Hematopoietic multipotent progenitor cell treated with erythropoietin and hydrocortisone succinate and interleukin-3 and kit ligand, for 8 days (in vitro differentiated cells): ENCODE measurements around the gene PKD2.
A peak's percentile ranks its signal among the peaks of the same experiment; 100 is the strongest.

Source experiments
- DNase-seq: peaks from one replicate; pipeline ENCODE4 v3.0.0-alpha.2; 2015

The PKD2 gene

DNA sequence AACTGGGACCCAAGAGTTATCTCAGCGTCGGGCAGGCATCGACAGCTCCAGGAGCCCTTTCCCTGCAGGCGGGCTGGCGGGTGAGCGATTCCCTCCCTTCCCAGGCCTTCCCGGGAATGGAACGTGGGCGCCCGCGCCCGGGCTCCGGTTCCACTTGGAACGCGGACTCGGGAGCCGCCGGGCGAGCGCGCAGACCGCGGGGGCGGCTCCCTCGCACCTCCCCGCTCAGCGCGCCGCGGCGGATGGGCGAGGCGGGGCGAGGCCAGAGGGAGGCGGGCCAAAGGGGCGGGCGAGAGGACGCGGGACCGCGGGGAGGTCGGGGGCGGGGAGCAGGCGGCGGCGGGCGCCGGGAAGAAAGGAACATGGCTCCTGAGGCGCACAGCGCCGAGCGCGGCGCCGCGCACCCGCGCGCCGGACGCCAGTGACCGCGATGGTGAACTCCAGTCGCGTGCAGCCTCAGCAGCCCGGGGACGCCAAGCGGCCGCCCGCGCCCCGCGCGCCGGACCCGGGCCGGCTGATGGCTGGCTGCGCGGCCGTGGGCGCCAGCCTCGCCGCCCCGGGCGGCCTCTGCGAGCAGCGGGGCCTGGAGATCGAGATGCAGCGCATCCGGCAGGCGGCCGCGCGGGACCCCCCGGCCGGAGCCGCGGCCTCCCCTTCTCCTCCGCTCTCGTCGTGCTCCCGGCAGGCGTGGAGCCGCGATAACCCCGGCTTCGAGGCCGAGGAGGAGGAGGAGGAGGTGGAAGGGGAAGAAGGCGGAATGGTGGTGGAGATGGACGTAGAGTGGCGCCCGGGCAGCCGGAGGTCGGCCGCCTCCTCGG, at the start of gene PKD2:
TSS of gene PKD2 (plus strand) at position 332 of the 818 bp plus-strand sequence. CDS start at position 431, 99 bp downstream.
- peak; percentile 74 for DNase-seq

DNA sequence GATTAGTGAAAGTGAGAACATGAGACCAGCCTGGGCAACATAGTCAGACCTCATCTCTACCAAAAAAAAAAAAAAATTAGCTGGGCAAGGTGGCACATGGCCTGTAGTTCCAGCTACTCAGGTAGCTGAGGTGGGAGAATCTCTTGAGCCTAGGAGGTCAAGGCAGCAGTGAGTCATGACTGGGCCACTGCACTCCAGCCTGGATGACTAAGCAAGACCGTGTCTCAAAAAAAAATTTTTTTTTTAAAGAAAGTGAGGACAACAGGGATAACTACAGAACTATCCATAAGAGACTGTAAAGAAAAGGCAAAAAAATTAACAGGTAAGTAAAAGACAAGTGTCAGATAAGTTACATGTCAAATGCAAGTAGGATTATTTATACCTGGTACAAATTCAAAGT, 45.4 kb upstream of the PKD2 start:
- DNase-seq = no peak

DNA sequence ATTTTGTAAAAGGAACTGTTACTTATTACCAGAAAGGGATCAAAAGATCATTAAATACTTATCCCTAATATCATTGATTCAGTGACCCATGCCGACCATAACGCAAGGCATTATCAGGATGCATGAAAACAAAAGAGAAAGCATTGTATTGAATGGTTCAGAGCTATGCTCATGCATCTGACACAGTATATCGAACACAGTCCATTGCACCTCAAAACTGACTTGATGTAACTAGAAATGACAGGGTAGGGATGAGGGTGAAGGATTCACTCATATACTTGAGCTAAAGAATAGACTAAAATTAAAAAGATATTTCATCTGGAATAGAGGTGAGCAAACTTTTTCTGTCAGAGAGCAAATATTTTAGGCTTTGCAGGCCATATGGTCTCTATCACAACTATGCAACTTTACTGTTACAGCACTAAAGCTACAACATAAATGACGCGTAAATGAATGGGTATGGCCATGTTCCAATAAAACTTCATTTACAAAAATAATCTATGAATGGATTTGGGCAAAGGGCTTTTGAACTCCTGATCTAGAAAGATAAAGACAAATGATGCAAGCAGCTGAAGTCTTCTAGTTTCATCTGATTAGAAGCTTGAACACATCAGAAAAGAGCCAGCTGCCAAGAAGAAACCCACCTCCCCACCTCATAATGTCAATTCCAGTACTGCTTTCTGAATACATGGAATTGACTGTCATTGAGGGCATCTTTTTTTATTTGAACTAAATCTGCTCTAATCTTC, 44.9 kb upstream of the PKD2 start:
- no peak for DNase-seq

DNA sequence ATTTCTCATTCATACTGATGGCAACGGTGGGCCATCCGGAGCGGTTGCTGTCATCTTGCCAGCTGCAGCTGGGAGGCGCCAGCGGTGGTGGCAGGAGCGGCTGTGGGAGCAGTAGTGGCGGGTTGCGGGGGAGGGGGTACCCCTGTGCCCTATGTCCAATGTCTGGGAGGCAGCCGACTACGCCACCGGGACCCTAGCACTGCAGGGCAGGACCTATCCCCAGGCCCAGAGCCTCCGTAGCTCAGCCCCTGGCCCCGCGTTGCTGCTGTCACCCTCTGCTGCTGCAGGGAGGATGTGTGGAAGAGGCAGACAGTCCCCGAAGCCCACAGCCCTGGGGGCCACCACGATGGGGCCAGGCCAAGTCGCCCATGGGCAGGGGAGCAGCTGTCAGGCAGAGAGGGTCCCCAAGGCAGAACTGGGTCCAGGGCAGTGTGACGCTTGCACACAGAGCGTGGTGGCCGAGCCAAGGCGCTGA, 41.9 kb upstream of the PKD2 start:
- no peak for DNase-seq

DNA sequence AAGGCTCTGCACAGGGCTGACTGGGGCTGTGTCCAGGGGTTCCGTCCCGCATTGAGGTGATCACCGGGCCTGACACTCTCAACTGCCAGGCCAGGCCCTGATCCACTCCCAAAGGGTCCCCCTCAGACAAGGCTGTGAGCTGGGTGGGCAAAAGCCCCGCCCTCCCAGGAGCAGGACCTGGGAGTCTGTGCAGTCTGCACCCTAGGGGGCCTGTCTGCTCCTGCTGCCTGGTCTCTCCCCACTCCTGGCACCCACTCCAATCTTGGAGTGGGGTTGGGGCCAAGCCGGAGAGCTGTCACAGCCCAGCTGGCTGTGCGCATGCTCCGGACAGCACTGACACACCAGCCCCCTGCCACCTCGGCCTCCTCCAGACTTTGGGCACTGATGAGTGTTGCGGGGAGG, 41.3 kb upstream of the PKD2 start:
- DNase-seq = no peak

DNA sequence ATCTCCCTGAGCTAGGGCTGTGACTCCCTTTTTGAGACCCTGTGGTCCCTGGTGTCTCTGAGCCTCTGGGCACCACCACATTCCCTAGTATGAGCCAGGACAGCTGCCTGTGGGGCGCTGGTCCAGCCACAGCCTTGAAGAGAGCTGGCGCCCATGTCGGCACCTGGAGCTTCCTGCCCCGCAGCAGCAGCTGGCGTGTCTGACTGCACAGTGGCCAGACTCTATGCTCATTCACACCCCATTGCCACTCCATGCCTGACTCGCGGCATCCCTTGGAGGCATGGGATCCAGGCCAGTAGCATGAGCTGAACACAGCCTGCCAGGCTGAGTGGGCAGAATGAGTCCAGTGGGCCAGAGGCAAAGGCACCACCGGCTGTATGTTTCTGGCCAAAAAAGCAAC, 40.2 kb upstream of the PKD2 start:
- no peak for DNase-seq

DNA sequence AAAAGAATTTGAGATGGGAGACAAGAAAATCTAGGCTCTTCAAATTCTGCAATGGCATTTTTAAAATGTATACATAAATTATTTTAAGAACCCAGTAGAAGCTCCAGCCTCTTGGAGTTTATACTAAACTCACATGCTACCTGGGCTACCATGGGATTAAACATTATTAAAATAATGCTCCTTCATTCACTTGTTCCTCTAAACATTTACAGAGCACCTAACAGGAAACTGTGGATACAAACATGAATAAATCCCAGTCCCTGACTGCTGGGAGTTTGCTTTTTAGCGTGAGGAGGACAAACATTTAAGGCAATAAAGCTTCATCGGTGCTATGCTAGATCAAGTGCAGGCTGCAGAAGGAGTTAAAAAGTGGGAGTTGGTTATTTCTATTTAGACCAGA, 37.3 kb upstream of the PKD2 start:
- DNase-seq = no peak

DNA sequence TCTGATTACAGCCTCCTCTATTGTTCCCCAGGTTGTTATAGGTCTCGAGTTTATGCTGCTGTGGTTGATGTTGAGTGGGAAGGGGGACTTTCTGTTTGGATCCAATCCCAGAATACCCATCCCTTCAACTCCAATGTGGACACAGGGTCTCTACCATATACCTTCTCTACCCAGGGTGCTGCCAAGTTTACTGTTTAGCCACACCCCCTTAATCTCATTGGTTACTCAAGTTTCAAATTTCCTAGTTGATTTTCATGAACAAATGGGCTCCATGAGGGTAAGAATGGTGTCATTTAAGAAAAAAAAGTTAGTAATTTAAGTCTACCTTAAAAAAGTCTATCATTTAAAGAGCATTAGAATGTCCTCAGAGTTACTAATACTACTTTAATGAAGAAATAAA, 35.6 kb upstream of the PKD2 start:
- DNase-seq = no peak

DNA sequence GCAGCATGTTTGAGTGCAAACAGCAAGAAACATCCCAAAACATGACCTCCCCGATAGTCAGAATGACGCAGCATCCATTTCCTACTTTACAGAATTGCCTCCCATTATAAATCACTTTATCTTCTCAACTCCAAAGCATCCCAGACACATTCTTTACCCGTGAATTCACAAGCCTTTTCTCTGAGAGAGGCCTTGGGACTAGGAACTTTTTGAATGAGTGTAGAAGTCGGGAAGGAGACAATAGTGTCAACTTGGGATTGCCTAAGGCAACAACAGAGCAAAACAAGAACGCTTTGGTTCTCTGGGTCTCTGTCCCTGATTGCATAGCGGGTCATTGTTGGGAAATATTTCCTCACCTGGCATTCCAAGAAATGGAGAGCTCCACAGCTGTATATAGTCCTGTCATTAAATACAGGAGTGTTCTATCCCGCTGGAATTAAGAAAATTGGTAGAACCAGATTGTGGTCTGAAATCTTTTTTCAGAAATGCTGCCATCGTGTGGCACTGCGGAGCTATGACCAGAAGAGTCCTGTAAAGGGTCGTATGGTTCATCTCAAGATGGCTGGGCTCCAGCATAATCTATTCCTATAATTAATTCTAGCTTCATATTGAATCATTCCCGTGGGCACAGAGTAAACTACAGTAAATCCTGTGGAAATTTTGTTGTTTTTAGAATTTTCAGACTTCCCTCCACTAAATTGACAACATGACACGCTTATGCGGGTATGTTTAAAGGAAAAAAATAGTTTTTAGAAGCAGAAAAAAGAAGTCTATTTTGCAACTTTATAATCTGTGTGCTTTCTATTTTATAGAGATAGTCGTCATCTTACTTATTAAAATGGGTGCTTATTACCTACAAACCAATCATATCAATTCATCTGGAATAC, 33.9 kb upstream of the PKD2 start:
- DNase-seq = peak; percentile 58

DNA sequence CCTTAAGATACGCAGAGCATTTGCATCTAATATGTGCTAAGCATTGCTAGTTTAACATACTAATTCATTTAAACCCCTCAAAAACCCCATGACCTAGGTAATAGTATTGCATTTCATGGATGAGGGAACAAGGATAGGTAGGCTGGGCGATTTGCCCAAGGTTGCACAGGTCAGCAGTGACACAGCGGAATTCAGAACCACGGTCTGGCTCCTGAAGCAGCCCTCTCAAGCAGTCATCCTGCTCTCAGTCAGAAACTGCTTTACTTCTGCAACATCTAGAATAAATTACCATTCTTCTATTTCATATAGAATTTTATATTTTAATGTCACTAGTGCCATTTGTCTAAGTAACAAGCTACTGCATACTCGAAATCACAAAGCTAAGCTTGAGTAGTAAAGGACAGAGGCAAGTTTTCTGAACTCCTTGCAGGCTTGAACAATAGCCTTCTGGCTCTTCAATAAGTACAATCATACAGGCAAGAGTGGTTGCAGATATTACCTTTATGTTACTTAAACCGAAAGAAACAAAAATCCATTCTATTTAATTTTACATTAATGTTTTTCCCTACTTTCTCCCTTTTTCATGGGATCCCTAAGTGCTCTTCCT, 32.5 kb upstream of the PKD2 start:
- no peak for DNase-seq

DNA sequence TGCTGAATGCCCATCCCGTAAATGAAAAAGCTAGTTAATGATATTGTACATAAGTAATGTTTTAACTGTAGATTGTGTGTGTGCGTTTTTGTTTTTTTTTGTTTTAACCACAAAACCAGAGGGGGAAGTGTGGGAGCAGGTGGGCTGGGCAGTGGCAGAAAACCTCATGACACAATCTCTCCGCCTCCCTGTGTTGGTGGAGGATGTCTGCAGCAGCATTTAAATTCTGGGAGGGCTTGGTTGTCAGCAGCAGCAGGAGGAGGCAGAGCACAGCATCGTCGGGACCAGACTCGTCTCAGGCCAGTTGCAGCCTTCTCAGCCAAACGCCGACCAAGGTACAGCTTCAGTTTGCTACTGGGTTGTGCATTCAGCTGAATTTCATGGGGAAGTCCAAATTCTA, 32.0 kb upstream of the PKD2 start, which contains the start of gene SPP1:
TSS of gene SPP1 (plus strand) at position 249 of the 400 bp plus-strand sequence. CDS start 1,182 bp downstream, outside the sequence.
- peak; percentile 27 for DNase-seq

DNA sequence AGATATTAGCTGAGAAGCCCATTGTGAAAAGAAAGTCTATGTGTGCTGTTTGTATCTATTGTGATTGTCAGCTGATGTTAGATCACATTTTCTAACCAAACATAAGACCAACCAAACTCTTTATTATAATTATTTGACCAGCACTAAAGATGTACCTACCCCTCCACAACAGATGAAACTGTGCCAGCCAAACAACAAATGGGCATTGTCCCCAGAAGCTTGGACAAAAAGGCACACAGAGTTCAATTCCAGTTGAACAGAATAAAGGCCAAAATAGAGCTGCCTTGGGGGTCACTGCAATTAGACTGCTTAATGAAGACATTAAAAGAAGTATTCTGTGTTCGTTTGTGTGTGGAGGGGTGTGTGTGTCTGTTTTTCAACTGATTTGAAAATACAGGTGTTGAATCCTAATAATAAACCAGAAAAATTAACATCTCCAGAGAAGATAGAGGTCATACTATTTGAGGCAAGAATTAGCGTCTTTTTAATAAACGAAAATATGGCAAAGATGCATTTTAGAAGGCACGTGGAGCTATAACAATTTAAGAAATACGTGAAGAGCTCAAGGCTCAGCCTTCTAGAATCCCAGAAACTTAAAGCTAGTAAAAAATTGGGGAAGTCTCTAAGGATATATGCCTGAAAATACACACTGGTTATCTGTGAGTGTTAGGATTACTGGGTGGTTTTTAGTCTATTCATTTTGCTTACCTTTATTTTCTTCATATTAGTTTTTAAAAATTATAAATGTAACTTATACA, 29.7 kb upstream of the PKD2 start:
- no peak for DNase-seq

DNA sequence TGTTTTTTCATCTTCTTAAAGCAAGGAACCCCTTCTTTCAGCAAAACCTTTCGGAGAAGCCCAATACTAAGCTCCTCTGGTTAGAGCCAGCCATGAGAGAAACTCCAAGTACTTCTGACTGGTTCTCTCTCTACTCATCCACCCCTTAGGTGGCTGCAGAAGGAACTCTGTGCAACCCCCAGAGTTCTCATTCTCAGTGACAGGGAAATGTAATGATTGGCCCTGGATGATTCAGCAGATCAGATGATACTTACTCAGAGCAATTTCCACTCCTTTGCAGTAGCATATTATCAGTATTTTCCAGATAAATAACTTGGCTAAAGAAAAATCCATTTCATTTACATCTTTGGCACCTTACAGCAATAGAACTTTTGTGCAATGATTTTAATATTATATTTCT, 28.8 kb upstream of the PKD2 start:
- DNase-seq = no peak

DNA sequence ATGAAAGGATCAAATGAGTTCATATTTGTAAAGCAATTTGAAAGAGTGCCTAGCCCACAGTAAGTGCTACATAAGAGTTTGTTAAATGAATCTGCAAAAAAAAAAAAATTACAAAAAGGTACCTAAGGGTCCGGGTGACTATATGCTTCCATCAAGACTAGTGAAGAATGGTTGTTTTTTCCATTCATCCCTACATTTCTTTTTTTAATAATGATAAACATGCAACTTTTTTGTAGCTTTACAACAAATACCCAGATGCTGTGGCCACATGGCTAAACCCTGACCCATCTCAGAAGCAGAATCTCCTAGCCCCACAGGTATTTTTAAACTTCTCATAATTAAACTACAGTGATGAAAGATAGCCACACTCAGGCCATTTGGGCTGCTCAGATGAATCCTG, 27.6 kb upstream of the PKD2 start:
- no peak for DNase-seq

DNA sequence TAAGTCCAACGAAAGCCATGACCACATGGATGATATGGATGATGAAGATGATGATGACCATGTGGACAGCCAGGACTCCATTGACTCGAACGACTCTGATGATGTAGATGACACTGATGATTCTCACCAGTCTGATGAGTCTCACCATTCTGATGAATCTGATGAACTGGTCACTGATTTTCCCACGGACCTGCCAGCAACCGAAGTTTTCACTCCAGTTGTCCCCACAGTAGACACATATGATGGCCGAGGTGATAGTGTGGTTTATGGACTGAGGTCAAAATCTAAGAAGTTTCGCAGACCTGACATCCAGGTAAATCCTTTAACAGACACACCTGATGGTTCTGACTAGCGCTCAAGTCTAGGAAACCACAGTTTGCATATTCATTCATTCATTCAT, 25.9 kb upstream of the PKD2 start:
- no peak for DNase-seq

DNA sequence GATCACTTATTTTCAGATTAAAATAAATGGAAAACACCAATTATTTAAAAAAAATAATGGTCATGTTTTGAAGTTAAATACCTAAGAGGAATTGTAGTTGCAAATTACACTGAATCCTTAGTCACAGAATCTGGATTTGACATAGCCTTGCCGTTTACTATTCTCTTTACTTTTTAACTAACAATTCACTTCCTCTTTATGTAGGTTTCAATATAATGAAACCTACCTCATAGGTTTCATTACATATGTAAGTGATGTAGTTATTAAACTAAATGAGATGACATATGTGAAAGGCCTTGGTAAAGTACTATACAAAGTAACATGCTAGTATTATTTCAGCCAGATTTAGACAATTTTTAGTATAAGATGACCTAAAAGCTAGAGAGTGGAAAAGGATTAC, 25.4 kb upstream of the PKD2 start:
- no peak for DNase-seq

DNA sequence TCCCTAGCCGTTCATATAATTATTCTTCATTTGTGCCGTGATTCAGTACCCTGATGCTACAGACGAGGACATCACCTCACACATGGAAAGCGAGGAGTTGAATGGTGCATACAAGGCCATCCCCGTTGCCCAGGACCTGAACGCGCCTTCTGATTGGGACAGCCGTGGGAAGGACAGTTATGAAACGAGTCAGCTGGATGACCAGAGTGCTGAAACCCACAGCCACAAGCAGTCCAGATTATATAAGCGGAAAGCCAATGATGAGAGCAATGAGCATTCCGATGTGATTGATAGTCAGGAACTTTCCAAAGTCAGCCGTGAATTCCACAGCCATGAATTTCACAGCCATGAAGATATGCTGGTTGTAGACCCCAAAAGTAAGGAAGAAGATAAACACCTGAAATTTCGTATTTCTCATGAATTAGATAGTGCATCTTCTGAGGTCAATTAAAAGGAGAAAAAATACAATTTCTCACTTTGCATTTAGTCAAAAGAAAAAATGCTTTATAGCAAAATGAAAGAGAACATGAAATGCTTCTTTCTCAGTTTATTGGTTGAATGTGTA, 24.9 kb upstream of the PKD2 start:
- DNase-seq = no peak

DNA sequence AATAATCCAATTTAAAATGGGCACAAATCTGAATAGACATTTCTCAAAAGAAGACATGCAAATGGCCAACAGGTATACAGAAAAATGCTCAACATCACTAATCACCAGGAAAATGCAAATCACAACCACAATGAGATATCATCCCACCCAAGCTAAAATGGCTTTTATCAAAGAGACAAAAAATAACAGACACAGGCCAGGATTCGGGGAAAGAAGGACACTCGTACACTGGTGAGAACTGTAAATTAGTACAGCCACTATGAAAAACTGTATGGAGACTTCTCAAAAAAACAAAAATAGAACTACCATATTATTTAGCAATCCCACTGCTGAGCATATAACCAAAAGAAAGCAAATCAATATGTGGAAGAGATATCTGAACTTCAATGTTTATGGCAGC, 23.4 kb upstream of the PKD2 start:
- DNase-seq = no peak

DNA sequence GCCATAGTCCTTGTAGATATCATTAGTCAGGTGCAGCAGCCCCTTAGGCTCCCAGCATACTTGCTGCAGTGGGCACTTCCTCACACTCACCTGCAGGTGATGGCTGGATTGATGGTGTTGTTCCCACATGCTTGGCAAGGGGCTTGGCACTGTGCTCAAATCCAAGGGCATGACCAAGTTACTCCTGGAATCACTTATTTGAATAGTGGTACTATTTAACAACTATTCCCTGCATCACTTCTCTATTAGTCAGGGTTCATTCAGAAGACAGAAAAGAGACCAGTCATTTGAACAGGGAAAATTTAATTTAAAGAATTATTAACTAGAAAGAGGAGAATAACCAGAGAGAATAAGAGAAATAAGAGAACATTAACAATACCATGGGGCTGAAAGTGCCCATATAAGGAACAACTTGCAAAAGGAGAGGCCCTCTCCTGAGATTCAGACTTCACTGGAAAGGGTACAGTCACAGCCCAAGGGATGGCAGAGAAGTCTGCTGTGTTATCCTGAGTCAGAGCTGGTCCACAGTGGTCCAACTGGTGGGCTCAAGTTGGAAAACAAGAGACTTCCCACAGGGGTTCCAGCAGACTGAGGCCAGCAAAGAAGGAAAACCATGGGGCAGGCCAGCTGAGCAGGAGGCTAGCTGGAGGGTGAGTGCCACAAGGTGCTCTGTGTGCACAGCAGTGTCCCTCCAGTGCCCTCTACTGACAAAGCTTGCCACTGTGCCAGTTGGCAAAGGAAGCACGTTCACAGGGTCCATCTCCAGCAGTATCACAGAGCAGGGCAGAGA, 22.1 kb upstream of the PKD2 start:
- DNase-seq = peak; percentile 57

DNA sequence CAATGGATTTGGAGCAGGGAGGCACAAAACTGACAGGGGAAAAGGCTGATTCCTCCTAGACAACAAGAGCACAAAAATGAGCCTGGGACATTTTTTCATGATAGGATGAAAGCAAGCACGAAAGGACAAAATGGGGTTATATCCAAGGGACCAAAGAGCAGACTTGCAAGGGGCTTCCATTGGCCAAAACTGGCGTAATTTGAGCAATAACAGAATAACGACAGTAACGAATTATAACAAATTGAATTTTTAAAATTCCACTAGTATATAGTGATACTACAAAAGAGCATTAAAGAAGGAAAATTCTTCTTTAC, 21.6 kb upstream of the PKD2 start:
- DNase-seq = no peak

DNA sequence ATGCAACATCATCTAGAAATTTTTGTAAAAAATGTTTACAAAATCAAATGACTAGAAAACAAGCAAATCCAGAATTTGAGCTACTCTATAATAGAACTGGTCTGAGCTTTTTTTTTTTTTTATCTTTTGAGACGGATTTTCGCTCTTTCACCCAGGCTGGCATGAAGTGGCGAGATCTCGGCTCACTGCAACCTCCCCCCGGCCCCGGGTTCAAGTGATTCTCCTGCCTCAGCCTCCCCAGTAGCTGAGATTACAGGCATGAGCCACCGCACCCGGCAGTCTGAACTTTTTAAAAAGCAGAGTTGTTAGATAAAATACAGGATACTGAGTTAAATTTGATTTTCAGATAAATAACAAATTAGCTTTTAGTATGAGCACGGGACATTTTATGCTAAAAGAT, 20.9 kb upstream of the PKD2 start:
- no peak for DNase-seq
